HL-60 (cell line): ENCODE data around the gene ARL4D.

Source experiments
- DNase-seq, 2 experiments: peaks; one replicate each; pipeline ENCODE4 v3.0.0-alpha.2; 2010 to 2020; ENCODE audit warnings: low read depth in 1 of 2, low spot score in 1 of 2
- H3K27ac ChIP-seq: fragments of 250-450 bp; sonication (Bioruptor Pico); replicated peaks from 2 replicates; pipeline ENCODE4 v1.5.1; 2020; ENCODE audit warnings: mild to moderate bottlenecking, moderate library complexity
- H3K27me3 ChIP-seq: fragments of 250-450 bp; sonication (Bioruptor Pico); 2 replicates; pipeline ENCODE4 v1.5.1; 2021; ENCODE audit warnings: mild to moderate bottlenecking, moderate library complexity; ENCODE audit not compliant: insufficient read depth, poor library complexity, severe bottlenecking
- H3K4me3 ChIP-seq: replicated peaks from 2 replicates; pipeline ENCODE4 v1.5.1; 2011; ENCODE audit warnings: mild to moderate bottlenecking, control low read depth, low read length; ENCODE audit not compliant: insufficient read depth
- GABPA ChIP-seq: IDR thresholded peaks from 2 replicates; pipeline ENCODE4 v1.6.1; 2012; ENCODE audit warnings: low read depth
- POLR2AphosphoS5 ChIP-seq: IDR thresholded peaks from 2 replicates; pipeline ENCODE4 v1.6.1; 2012; ENCODE audit warnings: low read depth
- REST ChIP-seq: IDR thresholded peaks from 2 replicates; pipeline ENCODE4 v1.6.1; 2012; ENCODE audit warnings: low read depth; ENCODE audit not compliant: insufficient replicate concordance
- SPI1 ChIP-seq: IDR thresholded peaks from 2 replicates; pipeline ENCODE4 v1.6.1; 2012; ENCODE audit warnings: low read depth, mild to moderate bottlenecking, borderline replicate concordance
- TF ChIP-seq, protein P1 (sequence below): IDR thresholded peaks from one replicate; pipeline ENCODE4 v1.5.1; 2011; ENCODE audit warnings: low read length, control low read depth, inconsistent platforms; ENCODE audit not compliant: insufficient read depth

Gene ARL4D

GRCh38 chr17:43430936-43431713, 32.3 kb downstream of the ARL4D start:
- no peak for TF ChIP-seq GABPA
- no peak for TF ChIP-seq SPI1
- TF ChIP-seq, protein P1, sequence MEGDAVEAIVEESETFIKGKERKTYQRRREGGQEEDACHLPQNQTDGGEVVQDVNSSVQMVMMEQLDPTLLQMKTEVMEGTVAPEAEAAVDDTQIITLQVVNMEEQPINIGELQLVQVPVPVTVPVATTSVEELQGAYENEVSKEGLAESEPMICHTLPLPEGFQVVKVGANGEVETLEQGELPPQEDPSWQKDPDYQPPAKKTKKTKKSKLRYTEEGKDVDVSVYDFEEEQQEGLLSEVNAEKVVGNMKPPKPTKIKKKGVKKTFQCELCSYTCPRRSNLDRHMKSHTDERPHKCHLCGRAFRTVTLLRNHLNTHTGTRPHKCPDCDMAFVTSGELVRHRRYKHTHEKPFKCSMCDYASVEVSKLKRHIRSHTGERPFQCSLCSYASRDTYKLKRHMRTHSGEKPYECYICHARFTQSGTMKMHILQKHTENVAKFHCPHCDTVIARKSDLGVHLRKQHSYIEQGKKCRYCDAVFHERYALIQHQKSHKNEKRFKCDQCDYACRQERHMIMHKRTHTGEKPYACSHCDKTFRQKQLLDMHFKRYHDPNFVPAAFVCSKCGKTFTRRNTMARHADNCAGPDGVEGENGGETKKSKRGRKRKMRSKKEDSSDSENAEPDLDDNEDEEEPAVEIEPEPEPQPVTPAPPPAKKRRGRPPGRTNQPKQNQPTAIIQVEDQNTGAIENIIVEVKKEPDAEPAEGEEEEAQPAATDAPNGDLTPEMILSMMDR, result no peak
- TF ChIP-seq POLR2AphosphoS5, result no peak
- TF ChIP-seq REST, result no peak
- H3K27me3 ChIP-seq, result peaks cover 13% of the 10 kb centered on the region
- no peak overlapping the region for H3K27ac ChIP-seq
- no peak overlapping the region for H3K4me3 ChIP-seq
- DNase-seq, result no peak

DNA sequence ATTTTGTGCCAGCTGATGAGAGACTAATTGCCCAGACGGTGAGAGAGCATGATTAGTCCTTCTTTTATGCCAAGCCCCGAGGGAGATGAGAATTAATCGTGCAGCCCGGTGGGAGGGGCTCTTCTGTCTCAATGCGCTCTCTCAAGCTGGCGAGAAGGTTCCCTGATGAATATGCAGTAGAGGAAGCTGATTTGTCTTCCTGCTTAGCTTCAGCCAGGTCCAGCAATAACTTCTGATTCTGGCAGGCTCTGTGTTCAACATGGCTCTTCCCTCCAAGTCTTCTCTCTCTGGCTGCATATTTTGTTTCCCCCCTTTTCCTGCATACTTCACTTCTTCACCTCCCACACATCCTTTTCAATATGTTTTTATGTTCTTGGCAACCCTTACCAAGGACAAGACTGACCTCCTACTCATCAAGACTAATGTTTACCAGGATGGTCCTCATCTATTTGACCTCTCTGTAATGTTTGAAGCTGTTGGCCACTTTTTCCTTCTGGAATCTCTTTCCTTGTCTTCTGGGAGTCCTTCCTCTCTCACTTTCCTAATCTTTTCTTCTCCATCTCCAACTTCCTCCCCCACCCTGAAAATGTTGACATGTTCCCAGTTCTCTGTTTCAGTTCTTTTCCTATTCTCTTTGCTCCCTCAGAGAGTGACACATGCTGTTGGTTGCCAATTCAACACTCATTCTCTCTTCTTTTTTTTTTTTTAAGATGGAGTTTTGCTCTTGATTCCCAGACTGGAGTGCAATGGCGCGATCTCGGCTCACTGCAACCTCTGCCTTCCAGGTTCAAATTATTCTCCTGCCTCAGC, 33.1 kb downstream of the ARL4D start:
- Histone ChIP-seq H3K27ac (no peak overlapping the region), H3K4me3 (no peak overlapping the region), H3K27me3 (peaks cover 13% of the 10 kb centered on the region)
- TF ChIP-seq, protein P1, result no peak
- no peak for TF ChIP-seq REST
- TF ChIP-seq GABPA, result no peak
- no peak for DNase-seq

DNA sequence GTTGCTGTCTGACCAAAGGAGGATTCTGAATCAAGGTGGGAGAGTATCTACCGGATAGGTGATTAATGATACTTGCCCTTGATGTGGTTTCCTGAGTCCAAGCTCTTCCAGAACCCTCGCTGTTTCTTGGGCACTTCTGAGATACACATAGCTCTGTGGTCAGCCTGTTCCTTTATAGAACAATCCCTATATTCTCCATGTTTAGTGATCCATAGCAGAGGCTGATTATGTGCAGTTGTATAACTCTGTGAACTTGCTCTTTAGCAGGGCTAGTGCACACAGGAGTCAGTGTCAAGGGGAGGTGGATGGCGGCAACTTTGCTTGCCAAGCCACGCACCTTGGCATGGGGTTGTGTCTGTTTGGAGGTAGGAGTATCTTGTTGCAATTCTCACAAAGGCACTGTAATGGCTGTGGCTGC, 36.1 kb downstream of the ARL4D start:
- DNase-seq, result no peak
- no peak for TF ChIP-seq REST
- H3K27ac ChIP-seq, result no peak overlapping the region
- peaks cover 12% of the 10 kb centered on the region for H3K27me3 ChIP-seq
- no peak overlapping the region for H3K4me3 ChIP-seq
